HG03342 (cell line): ENCODE results near the gene TRAF3IP1.
"Not testable (repeated sequence)": the region's sequence is repeated elsewhere in the genome, so short reads cannot be mapped to it uniquely, and the experiment has no call there.

ENCODE experiments used
- ATAC-seq: cut with Tn5 transposase; IDR thresholded peaks from one replicate; pipeline ENCODE4 v1.9.1; 2021; ENCODE audit warnings: mild to moderate bottlenecking, moderate library complexity; ENCODE audit not compliant: unreplicated experiment

Gene TRAF3IP1

DNA sequence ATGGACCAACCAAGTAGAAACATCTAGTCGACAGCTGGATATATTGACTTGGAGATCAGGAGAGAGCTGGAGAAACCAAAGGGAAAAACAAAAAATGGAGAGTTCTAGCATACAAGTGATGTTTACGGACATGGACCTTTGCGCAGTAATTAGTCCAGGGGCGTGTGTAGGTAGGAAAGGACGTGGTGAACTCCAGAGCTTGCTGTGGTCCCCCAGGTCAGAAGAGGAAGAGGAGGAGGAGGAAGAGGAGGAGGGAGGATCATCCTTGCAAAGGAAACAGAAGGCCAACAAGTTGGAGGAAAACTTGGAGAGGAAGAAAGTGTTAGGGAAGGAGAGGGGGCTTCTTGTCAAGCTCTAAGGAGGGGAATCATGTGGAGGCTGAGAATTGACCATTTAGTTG is 17.5 kb downstream of the TRAF3IP1 start:
- no peak for ATAC-seq

DNA sequence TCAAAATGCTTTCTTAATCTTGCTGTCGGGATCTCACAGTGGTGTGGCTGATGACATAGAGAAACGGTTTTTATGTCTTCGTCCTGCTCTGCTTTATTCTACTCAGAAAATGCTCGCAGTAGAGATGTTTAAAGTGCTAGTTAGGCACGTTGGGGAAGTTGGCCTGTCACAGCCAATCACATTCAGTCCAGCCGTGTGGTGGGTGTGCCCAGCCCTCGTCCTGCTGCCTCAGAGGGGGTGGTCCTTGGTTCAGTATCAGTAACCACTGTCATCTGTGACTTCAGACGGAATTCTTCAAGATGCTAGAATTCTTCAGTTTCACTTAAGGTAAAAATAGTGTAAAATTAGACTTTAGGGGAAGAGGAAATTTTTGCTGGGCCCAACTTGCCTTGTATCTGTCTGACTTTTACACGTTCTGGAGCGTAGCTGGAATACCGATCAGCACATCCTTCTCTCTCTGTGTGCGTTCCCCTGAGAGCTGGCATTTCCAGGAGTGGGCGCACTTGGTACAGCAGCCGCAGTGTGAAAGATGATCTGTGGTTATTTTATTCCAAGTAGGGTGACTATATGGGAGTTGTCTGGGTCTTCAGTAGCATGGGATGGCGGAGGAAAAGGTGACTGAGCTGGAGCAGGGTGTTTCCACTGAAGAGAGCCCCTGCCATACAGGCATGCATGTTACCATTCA is 18.5 kb downstream of the TRAF3IP1 start:
- ATAC-seq, result no peak

DNA sequence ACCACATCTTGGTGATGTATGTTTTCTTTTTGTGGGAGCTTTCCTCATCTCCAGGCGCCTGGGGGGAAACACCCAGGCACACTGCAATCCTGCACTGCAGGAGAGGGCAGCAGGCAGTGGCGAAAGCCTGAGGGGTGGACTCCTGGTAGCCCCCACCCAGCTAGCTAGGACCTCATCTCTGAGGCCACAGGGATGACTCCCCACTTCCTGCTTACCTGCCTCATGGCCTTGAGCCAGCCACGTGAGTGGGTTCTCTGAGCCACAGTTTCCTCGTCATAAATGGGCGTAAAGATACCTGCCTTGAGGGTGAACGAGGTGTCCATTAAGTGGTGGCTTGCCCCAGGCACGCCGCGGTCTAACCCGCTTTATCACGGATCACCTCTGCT is 19.1 kb downstream of the TRAF3IP1 start:
- ATAC-seq, result no peak

DNA sequence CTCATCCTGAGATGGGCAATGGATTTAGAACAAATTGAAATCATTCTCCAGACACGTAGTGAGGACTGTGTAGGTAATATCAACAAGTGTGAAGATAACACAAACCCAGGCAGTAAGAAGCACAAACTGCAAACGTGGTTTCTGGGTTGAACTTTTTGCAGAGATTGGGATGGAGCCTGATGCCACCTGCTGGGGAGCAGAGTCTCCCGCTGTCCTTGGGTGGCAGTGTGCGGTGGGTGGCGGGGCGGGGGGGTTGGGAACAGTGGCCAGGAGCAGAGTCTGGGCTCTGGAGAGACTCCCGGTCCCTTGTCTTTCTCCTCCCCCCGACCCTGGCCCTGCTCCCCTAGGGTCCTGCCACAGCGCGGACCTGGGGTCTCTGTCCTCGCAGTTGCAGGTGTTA is 19.5 kb downstream of the TRAF3IP1 start:
- no peak for ATAC-seq

DNA sequence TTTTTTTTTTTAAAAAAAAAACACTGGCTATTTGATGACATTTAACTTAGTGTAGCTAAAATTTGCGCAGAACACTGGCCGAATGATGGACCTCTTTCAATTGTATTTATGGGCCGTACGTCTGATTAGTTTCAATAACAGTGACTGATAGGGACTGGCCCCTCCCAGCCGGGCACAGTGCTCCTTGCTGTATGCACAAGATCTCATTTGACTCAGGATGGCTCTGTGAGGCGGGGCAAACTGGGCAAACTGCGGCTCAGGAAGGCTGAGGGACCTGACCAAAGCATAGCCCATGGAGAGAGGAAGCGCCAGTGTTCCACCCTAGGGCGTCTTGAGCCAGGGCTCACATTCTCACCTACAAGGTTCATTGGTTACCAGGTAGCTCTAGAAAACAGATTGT is 21.2 kb downstream of the TRAF3IP1 start:
- no peak for ATAC-seq

DNA sequence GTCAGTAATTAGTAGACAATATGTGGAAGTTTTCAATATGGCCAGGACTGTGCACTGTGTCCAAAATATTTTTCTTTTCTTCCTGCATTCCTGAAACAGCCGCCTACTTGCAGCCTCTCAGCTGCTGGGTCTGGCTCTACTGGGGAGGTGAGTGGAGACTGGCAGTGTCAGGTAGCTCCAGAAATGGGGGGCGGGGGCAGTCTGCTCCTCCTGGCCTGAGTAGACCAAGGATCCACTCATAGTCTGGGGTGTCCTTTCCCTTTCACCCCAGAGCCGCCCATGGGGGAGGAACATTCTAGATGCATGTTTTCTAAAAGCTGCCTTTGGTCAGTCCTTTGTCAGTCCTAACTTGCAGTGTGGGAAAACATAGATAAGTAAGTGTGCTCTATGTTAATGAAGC is 23.7 kb downstream of the TRAF3IP1 start:
- no peak for ATAC-seq

DNA sequence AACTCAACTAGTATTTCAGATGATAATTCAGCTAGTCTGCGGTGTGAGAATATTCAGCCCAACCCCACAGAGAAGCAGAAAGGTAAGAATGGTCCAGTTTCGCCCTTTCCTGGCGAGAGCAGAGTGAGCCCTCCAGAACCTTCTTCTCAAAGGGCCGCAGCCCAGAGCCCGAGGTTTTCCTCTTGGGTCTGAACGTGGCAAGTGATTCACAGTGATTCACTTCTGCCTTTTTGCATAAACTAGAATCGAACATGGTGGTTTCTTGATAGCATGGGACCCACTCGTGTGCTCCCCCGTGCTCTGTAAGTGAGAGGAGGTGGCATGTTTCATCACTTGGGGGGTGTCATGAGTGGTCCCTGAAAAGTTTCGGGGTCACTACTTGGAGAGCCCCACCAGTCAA is 24.2 kb downstream of the TRAF3IP1 start:
- ATAC-seq, result no peak

DNA sequence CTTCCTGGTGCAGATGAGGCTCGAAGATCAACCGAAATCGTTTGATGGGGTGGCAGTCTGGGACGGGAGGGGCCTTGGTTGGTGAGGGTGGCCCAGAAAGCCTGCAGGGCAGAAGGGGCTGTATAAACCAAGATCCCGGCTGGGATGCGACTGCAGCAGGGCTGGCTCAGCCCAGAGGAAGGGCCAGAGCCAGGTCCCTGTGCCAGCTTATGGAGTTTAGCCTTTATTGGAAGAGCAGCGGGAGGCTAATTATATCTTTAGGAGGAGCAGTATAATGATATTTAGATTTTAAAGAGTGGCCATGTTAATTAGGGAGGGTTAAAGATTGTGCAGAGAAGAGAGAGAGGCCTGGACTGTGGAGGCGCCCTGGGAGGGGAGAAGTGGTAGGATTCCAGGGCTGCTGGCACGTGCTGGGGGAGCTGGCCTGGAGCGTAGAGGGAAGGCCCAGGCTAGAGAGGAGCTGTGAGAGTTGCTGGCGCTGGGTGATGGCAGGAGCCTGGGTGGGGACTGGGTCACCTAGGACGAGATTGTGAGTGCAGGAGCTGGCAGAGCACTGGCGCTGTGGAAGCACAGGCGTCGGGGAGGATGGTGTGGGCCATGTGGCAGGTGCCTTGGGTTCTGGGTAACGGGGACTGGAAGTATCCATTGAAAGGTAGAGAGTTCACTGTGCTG is 25.1 kb downstream of the TRAF3IP1 start:
- no peak for ATAC-seq

DNA sequence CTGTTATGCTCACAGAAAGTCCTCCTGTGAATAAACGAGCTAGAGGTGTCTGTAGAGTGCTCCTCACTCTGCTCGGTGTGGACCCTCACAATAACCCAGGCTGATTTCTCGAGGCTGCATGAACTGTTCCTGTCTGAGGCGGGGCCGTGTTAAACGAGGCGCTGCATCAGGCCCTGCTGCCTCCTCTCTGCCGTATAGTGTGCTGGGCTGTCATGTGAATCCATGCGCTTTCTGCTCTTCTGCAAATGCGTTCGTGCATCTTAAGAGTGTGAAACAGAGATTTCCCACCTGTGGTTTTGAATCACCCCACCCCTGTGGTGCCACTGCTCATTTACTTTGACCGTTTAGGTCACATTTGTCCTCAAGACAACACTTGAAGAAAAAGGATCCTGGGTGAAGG is 26.2 kb downstream of the TRAF3IP1 start:
- no peak for ATAC-seq

DNA sequence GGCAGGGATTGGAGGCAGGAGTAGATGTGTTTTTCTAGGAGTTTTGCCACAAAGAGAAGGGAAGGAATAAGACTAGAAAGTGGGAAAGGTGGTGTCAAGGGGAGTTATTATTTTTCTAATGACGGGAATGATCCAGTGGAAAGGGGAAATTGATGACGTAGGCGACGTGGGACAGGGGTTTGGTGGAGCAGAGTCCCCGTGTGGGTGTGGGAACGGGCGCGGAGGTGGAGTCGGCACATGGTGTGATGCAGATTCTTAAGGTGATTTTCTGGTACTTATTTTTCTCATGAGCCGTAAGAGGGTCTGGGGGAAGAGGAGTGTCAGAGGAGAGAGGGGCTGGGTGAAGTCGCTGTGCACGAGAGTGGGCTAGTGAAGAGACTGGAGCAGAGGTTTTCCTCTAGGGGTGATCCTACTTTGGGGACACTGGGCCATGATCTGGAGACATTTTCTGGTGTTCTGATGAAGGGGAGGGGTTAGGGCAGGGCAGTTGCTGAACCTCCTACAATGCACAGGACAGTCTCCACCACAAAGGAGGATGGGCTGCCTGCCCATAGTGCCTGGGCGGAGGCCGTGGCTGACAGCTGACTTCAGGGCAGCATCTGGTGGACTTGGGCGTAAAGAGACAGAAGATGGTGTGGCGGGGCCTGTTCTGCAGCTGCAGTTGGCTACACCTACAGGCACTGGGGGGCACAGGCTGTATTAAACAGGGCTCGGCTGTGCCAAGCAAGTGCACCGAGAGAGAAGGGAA is 30.0 kb downstream of the TRAF3IP1 start:
- no peak for ATAC-seq

DNA sequence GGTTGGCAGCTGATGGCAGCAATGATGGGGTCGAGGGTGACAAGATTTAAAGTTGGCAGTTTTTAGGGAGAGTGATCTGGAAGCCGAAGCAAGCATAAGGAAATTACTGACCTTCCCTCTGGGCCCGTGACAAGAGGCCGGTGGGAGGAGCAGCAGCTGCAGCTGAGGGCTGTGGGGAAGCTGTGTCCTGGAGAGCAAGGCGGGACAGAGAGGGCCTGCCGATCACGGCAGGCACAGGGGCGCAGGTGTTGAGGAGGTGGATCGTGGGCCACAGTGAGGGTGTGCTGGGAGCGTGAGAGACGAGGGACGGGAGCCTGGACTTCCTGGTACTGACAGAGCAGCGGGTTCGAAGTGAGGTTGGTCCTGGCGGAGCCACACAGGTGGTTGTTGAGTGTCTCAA is 31.0 kb downstream of the TRAF3IP1 start:
- ATAC-seq, result no peak

DNA sequence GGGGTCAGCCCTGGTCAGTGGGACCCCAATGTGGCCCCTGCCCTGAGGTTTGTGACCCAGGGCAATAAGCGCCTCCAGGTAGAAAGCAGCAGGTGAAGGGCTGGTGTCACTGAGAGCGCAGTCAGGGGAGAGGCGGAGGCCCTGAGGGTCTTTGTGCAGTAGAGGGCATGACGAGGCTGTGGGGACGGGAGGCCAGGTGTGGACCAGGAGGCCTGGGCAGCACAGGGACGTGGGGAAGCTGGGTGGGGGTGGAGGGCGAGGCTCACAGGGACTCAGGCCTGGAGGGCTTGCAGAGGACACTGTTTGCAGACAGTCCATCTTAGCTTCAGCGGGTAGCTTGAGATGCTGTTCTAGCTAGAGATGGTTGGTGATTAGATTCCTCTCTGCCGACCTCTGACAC is 32.0 kb downstream of the TRAF3IP1 start:
- ATAC-seq, result no peak

DNA sequence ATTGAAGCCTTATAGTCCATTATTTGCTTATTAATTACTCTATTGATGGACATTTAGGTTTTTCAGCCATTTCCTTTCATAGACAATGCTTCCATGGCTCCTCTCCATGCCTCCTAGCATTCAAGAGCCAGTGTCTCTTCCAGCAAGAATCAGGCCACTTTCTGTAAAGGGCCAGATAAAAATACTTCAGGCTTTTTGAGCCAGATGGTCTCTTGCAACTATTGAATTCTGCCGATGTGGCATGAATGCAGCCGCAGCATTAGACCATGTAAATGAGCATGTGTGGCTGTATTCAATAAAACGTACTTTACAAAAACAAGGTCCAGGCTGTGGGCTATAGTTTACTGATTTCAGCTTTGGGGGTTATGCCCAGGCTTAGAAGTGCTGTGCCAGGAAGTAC is 38.5 kb downstream of the TRAF3IP1 start:
- no peak for ATAC-seq

DNA sequence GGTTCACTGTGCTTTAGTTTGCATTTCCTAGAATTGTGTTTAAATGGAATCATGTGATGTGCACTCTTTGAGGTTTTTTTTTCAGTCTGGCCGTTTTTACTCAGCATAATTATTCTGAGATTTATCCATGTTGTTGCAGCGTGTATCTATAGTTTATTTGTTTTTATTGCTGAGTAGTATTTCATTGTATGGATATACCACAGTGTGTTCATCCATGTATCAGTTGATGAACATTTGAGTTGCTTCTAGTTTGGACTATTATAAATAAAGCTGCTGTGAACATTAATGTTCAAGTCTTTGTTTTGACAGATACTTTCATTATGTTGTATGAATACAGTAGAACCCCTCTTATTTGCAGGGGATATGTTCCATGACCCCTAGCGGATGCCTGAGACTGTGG is 39.1 kb downstream of the TRAF3IP1 start:
- no peak for ATAC-seq

DNA sequence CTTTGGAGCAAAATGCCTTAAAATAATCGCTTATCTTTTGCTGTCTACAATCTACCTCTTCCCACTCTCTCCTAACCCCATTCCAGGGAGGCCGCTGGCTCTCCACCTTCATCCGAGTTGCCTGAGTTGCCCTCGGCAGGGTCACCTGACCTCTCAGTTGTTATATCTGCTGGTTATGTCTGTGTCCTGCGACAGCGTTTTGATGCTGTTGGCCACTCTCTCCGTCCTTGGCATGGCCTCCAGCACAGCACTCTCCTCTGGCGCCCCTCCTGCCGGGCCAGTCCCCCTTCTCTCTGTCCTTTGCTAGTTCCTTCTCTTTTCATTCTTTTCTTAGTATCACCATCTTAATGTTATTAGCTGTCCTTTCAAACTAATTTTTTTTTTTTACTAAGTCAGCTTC is 41.6 kb downstream of the TRAF3IP1 start:
- no peak for ATAC-seq

DNA sequence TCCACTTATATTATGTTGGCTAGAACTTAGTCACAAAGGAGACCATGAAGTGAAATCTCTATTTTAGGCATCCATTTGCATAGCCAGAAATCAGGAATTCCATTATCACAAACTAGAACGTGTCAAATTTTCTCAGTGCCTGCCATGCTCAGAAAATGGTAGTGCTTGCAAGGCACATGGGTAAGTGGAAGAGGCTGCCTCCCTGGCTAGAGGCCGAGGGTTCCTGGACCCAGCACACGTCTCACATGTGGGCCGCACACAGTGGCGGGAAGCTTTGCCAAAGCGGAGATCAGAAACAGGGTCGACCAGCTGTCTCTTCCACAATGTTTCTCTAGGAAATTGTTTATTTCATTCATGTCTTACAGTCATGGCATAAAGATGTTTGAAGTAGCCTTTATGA is 42.3 kb downstream of the TRAF3IP1 start:
- ATAC-seq, result no peak

DNA sequence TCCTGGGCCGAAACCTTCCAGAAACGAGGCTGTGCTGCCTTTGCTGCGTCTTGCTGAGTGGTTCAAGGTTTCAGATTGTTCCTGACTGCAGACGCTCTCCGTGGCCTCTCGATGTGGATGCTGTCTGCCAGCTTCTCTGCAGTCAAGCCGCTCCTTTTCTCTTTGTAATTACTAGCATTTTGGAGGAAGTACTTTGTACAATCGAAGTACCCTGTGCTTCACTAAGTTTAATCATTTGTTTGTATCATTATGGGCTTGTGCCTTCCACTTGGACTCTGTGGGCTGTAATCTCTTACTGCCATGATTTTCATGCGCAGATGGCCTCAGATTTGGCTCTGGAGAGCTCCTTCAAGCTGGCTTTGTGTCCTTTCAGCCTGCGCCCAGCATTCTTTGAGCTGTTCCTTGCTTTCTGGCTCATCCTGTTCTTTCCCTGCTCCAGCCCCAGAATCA is 49.3 kb downstream of the TRAF3IP1 start:
- ATAC-seq, result no peak

DNA sequence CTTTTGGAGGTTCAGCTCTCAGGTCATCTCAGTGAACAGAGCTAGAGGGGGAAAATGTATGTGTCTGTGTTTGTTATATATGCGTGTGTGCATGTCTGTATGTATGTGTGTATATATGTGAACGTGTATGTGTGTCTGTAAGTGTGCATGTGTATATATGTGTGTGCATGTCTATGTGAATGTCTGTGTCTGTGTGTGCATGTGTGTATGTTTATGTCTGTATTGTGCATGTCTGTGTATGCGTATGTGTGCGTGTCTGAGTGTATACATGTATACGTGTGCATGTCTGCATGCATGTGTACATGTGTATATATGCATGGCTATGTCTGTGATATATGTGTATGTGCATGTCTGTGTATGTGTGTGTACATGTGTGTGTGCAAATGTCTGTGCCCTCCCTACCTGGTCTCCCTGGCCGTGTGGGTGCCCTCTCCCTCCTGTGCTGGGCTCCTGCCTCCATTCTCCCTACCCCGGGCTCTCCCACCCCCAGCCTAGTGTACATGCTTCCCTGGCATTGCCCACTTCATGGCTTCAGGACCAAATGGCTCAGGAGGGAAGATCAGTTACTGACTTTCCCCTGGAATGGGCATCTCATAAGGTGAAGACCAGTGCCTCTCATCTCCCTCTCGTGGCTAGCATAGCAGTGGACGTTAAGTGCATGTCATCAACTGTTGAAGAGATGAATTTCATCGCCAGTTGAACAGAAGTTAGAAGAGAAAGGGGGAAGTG is 49.9 kb downstream of the TRAF3IP1 start:
- no peak for ATAC-seq

DNA sequence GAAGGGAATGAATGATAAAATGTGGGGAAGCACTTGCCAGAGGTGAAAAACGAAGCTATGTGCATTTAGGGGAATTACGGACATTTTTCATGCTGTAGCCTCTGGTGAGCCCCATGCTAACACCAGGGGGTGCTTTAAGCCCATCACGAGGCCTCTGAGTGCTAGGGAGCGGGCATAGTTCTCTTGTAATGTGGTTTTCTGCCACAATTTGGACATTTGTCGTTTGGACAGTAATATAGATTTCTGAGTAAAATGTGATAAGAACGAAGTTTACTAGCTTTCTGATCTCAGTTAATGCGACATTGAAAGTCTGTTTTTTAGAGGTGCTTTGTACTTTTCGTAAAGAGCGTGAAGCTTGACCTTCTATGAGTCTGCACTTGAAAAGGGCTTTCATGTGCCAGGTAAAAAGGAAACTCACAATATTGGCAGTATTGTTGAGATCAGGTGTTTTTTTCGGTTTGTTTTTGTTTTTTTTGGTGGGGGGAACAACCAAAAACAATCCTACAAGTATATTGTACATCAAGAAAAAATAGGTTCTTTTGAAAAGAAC is 50.6 kb downstream of the TRAF3IP1 start:
- ATAC-seq, result no peak

DNA sequence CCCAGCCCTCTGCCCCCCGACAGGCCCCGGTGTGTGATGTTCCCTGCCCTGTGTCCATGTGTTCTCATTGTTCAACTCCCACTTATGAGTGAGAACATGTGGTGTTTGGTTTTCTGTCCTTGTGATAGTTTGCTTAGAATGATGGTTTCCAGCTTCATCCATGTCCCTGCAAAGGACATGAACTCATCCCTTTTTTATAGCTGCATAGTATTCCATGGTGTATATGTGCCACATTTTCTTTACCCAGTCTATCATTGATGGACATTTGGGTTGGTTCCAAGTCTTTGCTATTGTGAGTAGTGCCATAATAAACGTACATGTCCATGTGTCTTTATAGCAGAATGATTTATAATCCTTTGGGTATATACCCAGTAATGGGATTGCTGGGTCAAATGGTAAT is 52.0 kb downstream of the TRAF3IP1 start:
- ATAC-seq, result not testable (repeated sequence)

DNA sequence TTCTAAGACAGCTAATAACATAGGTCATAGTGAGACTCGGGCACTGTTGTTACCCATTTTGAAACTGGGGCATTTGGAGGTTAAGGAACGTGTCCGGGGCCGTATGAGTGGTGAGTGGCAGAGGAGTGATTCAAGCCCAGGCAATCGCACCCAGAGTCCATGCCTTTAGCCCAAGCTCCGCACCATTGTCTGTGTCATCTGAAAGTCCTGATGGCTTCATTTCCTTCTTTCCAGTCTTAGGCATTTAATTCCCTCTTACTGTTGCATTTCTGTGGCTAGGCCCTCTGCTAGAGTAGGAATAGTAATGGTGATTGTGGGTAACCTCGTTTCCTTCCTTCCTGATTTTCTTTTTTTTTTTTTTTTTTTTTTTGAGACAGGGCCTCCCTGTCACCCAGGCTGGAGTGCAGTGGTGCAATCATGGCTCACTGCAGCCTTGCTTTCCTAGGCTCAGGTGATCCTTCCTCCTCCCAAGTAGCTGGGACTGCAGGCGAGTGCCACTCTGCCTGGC is 56.6 kb downstream of the TRAF3IP1 start:
- no peak for ATAC-seq
